ENCODE results near the gene QPCT.

GRCh38 chr2:37388074-37388473 lies 43.6 kb downstream of the QPCT start:
- no peak for TF ChIP-seq POLR2A (IDR thresholded peaks at IDR 0.05; ENCODE audit: extremely low read depth, insufficient read length)
- no peak for TF ChIP-seq CTCF (IDR thresholded peaks at IDR 0.05; ENCODE audit: low read depth, low read length)
- TF ChIP-seq MAX (IDR thresholded peaks at IDR 0.05; ENCODE audit: low read depth, low read length) = no peak
- no peak for TF ChIP-seq MYC (IDR thresholded peaks at IDR 0.05; ENCODE audit: low read depth, low read length)
